ENCODE data around the gene EFNA5.

Gene EFNA5

GRCh38 chr5:107601076-107601475 is 69.7 kb downstream of the EFNA5 start:
- no peak for DNase-seq

- DNase-seq = no peak
These were observed 71.8 kb downstream of the EFNA5 start for GRCh38 chr5:107598958-107599357.

GRCh38 chr5:107597803-107598202 is 72.9 kb downstream of the EFNA5 start:
- no peak for DNase-seq

- no peak for DNase-seq
These were observed 73.5 kb downstream of the EFNA5 start for GRCh38 chr5:107597247-107597646.

- no peak for DNase-seq
These were observed 76.3 kb downstream of the EFNA5 start for GRCh38 chr5:107594253-107595045.

- no peak for DNase-seq
These were observed 77.7 kb downstream of the EFNA5 start for GRCh38 chr5:107593009-107593408.

GRCh38 chr5:107592515-107592914 is 78.2 kb downstream of the EFNA5 start:
- no peak for DNase-seq

GRCh38 chr5:107590686-107591085 is 80.1 kb downstream of the EFNA5 start:
- no peak for DNase-seq

- no peak for DNase-seq
These were observed 81.1 kb downstream of the EFNA5 start for GRCh38 chr5:107589520-107590193.

GRCh38 chr5:107582625-107583024 is 88.1 kb downstream of the EFNA5 start:
- DNase-seq = no peak

- no peak for DNase-seq
These were observed 89.6 kb downstream of the EFNA5 start for GRCh38 chr5:107580889-107581820.

- DNase-seq = no peak
These were observed 92.6 kb downstream of the EFNA5 start for GRCh38 chr5:107578051-107578635.

GRCh38 chr5:107577394-107577950 is 93.3 kb downstream of the EFNA5 start:
- DNase-seq = no peak

GRCh38 chr5:107576736-107577393 is 93.9 kb downstream of the EFNA5 start:
- no peak for DNase-seq

- DNase-seq = no peak
These were observed 94.6 kb downstream of the EFNA5 start for GRCh38 chr5:107576155-107576554.

- DNase-seq = no peak
These were observed 96.5 kb downstream of the EFNA5 start for GRCh38 chr5:107574287-107574686.

- no peak for DNase-seq
These were observed 97.9 kb downstream of the EFNA5 start for GRCh38 chr5:107572715-107573368.

GRCh38 chr5:107571621-107572536 is 98.9 kb downstream of the EFNA5 start:
- peak; percentile 97 for DNase-seq

GRCh38 chr5:107570805-107571531 is 99.8 kb downstream of the EFNA5 start:
- DNase-seq = peak; percentile 30

GRCh38 chr5:107570181-107570580 is 100.6 kb downstream of the EFNA5 start:
- DNase-seq = no peak
